Measurements from ENCODE around the gene NKAIN4.

Gene NKAIN4

GRCh38 chr20:63286781-63287696 lies 32.8 kb upstream of the NKAIN4 start:
- H3K27me3 Mint-ChIP-seq (ENCODE audit: low read depth), result peaks cover under 1% of the 10 kb centered on the region
- TF ChIP-seq CTCF (IDR thresholded peaks at IDR 0.05; ENCODE audit: unreplicated experiment in 3 of 3), result no peak
- no peak overlapping the region for H3K4me3 Mint-ChIP-seq
- no peak overlapping the region for H3K27ac Mint-ChIP-seq
- no peaks in the 10 kb centered on the region for H3K9me3 Mint-ChIP-seq
- peaks cover 7% of the 10 kb centered on the region for H3K36me3 Mint-ChIP-seq (ENCODE audit: low read depth)
- H3K4me1 Mint-ChIP-seq, result no peaks in the 10 kb centered on the region

- Mint-ChIP-seq H3K9me3 (no peaks in the 10 kb centered on the region), H3K36me3 (ENCODE audit: low read depth) (peaks cover 7% of the 10 kb centered on the region), H3K4me3 (no peak overlapping the region), H3K4me1 (no peaks in the 10 kb centered on the region), H3K27me3 (ENCODE audit: low read depth) (no peaks in the 10 kb centered on the region), H3K27ac (no peak overlapping the region)
- TF ChIP-seq CTCF (IDR thresholded peaks at IDR 0.05; ENCODE audit: unreplicated experiment in 3 of 3), result no peak
These were observed 31.7 kb upstream of the NKAIN4 start for GRCh38 chr20:63285636-63286615.

GRCh38 chr20:63284981-63285524 lies 30.8 kb upstream of the NKAIN4 start:
- peaks cover 5% of the 10 kb centered on the region for H3K4me1 Mint-ChIP-seq
- H3K36me3 Mint-ChIP-seq (ENCODE audit: low read depth), result peaks cover 14% of the 10 kb centered on the region
- H3K9me3 Mint-ChIP-seq, result no peaks in the 10 kb centered on the region
- no peak for TF ChIP-seq CTCF (IDR thresholded peaks at IDR 0.05; ENCODE audit: unreplicated experiment in 3 of 3)
- H3K27me3 Mint-ChIP-seq (ENCODE audit: low read depth), result no peaks in the 10 kb centered on the region
- no peak overlapping the region for H3K27ac Mint-ChIP-seq
- H3K4me3 Mint-ChIP-seq, result no peak overlapping the region

- no peak overlapping the region for H3K4me3 Mint-ChIP-seq
- no peak for TF ChIP-seq CTCF (IDR thresholded peaks at IDR 0.05; ENCODE audit: unreplicated experiment in 3 of 3)
- no peak overlapping the region for H3K27ac Mint-ChIP-seq
- H3K9me3 Mint-ChIP-seq, result no peaks in the 10 kb centered on the region
- H3K4me1 Mint-ChIP-seq, result peaks cover 5% of the 10 kb centered on the region
- H3K36me3 Mint-ChIP-seq (ENCODE audit: low read depth), result peaks cover 16% of the 10 kb centered on the region
- no peaks in the 10 kb centered on the region for H3K27me3 Mint-ChIP-seq (ENCODE audit: low read depth)
These were observed 30.3 kb upstream of the NKAIN4 start for GRCh38 chr20:63284544-63284949.

GRCh38 chr20:63284083-63284440 lies 29.8 kb upstream of the NKAIN4 start:
- TF ChIP-seq CTCF (IDR thresholded peaks at IDR 0.05; ENCODE audit: unreplicated experiment in 3 of 3), result no peak
- H3K4me3 Mint-ChIP-seq, result no peak overlapping the region

More at GRCh38 chr20:63284083-63284440, 29.8 kb upstream of the NKAIN4 start:
- no peak overlapping the region for H3K27ac Mint-ChIP-seq
- H3K9me3 Mint-ChIP-seq, result no peaks in the 10 kb centered on the region
- peaks cover 5% of the 10 kb centered on the region for H3K4me1 Mint-ChIP-seq
- no peaks in the 10 kb centered on the region for H3K27me3 Mint-ChIP-seq (ENCODE audit: low read depth)
- peaks cover 19% of the 10 kb centered on the region for H3K36me3 Mint-ChIP-seq (ENCODE audit: low read depth)
